Iris pigment epithelial cell (primary cell): ENCODE data around the gene SESN1.

Source experiments
- DNase-seq: peaks from one replicate; pipeline ENCODE4 v3.0.0-alpha.2; 2011; ENCODE audit warnings: low read depth

Gene SESN1

DNA sequence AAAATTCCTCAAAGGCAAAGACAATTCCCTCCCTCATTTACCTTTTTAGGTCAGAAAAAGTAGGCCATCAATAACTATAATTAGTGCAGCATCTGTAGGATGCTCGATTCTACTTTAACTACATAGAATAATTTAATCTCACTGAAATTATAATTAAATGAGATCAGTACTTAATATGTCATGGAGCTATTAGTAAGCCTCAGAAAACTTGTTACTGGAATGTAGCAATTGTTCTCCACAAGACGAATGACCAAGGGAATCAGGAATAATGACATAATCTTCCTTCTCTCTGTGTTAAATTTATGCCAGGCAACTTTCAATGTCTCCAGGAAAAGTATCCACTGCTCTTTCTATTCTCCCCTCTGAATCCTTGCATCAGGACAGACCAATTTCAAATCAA lies 34.1 kb downstream of the SESN1 start:
- DNase-seq = no peak

DNA sequence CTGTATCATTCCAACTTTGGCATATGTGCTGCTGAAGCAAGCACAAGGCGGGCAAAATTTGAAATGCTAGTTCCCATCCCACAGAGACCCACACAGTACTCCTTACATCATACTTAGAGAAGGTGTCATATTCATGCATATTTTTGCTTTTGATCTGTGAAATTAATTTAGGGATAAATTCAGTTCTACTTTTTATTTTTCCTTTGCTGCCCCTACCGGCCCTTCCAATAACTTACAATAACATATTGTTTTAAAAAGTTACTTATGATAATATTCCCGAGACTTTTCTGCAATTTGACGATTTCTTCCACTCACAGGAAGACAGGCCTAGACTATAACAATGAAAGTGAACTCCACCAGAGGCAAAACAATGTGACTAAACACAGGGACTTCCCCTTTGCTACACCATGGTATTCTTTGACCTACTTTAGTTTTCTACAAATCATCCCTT lies 35.0 kb downstream of the SESN1 start:
- DNase-seq = peak; percentile 76

DNA sequence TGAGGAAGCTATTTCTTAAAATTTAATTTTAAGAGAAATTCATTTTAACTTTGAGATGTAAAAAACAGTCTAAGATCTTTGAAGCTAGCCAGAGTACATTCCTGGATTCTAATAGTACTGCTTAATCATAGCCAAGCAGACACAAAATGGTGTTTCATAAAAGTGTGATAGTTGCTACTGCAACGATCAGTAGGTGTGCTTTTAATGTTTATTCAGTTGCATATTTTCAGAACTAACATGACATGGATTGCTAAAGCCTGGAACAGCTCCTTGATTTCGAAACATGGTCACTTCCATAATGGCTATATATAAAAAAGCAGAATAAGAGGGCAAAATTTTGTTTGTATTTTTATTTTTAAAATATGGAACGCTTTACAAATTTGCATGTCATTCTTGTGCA lies 35.5 kb downstream of the SESN1 start:
- DNase-seq = peak; percentile 64

DNA sequence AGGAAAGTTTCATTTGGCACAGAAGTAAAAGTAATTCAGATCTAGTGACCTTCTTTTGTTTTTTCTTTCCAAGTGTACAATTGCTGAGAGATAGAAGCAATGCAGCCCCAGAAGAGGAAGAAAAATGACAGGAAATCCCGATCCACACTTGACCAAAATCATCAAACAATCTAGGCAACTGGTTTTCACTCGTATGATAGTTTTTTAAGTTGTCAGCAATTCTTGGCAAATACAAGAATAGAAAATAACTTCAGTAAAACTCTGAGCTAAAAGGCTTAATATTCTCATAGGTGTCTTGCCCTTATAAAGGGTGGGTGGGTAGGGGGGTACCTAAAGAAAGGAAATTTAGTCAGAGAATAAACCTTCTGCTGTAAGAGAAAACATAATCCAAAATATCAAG lies 36.0 kb downstream of the SESN1 start:
- DNase-seq = no peak

DNA sequence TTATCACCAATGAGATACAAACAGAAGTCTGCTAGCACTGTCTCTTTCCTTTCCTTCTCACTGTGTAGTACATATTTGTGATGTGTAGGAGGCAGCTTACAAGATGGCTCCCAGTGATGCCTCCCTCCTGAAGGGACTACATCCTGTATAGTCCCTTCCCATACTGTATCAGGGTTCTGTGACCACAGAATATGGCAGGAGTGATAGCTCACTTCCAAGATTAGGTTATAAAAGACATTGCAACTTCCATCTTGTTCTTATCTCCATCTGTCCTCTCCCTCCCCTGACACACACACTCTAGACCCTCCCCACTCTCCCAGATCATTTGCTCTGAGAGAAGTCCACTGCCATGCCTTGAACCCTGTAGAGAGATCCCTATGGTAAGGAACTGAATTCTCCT lies 38.0 kb downstream of the SESN1 start:
- DNase-seq = no peak

DNA sequence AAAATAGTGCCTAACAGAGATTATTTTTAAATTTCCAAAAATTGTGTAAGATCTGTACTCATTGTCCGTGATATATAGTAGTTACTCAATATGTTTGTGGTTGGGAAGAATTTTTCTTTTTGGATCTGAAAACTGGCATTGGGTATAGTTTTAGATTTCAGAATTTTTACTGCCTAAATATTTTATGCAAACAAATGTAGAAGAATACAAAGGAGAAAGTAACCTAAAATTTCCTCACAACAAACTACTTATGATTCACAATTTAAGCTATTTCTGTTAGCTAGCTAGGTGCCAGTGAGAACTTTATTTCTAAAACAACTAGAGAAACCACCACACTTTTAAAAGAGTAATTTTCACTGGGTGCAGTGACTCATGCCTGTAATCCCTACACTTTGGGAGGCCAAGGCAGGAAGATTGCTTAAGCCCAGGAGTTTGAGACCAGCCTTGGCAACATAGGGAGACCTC lies 38.8 kb downstream of the SESN1 start:
- peak; percentile 79 for DNase-seq

DNA sequence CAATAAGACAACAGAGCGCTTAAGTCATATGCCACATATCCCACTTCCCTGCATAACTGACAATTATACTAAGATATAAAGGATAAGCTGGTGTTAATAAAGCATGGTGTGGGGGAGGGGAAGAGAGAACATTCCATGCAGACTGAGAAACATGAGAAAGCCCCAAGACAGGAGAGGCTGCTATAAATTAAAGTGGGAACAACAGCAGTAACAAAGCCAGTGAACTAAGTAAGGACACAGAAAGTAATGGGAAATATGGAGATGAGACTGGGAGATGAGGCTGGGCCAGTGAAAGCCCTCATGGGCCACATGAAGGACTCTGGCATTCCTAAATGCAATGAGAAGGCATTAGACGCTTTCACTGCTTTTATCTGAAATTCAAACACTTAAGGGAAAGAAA lies 41.3 kb downstream of the SESN1 start:
- no peak for DNase-seq

DNA sequence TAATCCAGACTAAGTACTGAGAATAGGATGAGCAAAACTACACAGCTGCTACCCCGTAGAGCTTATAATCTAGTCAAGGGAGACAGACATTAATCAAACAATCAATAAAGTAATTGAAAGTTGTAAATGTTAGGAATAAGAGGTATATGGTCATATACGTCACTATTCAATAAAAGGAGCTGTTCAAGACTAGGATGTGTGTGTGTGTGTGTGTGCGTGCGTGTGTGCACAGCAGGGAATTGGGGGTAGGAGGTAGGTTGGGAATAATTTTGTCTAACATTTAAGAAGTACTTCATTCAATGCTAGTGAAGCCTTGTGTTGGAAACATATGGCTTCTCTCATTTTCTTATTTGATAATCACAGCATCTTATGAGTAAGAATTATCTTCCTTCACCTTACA lies 41.8 kb downstream of the SESN1 start:
- DNase-seq = no peak

DNA sequence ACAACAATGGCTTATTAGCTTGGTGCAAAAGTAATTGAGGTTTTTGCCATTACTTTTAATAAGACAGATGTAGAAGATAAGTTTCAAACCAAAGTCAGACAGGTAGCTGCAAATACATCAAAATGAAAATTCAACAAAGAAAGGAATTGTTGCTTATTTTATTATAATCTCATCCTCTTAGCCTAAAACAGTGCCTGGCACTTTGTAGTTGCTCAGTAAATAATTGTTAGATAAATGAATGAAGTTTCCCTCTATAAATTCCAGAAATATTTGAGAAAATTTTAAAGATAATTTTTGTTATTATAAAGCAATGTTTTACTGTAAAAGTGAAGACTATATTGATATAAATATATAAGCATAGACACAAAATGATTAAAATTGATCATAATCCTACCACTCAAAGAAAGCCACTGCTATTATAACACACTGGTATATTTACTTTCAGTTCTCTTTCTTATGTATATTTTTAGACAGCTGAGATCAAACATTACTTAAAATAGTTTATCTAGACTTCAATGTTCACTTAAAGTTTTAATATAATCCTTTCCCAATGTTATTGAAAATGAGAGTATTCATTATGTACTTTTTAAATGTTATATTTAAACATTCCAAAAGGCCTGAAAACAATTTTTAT lies 42.5 kb downstream of the SESN1 start:
- DNase-seq = no peak

DNA sequence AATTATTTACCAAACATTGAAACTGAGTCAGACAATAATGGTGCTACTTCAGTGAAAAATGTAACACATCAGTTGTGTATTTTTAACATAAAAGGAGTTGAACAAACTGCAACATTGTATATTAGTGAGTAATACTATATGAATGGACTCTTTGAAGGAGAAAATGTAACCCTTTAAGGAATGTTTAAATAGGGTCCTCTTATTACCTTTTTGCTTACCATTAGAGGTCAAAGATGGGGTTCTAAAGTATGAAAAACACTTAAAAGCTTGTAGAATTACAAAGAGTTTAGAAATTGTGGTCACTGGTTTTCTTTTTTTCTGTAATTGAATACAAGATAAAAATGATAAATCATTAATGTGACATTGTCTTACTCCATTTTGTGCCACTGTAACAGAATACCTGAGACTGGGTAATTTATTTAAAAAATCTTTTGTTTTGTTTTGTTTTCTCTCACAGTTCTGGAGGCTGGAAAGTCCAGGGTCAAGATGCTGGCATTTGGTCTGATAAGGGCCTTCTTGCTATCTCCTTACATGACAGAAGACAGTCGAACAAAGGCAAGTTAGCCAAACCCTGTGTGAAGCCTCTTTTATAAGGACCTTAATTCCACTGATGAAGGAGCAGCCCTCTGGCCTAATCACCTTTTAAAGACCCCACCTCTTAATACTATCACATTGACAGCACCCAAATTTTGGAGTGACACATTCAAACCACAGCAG lies 43.2 kb downstream of the SESN1 start:
- DNase-seq = peak; percentile 63

DNA sequence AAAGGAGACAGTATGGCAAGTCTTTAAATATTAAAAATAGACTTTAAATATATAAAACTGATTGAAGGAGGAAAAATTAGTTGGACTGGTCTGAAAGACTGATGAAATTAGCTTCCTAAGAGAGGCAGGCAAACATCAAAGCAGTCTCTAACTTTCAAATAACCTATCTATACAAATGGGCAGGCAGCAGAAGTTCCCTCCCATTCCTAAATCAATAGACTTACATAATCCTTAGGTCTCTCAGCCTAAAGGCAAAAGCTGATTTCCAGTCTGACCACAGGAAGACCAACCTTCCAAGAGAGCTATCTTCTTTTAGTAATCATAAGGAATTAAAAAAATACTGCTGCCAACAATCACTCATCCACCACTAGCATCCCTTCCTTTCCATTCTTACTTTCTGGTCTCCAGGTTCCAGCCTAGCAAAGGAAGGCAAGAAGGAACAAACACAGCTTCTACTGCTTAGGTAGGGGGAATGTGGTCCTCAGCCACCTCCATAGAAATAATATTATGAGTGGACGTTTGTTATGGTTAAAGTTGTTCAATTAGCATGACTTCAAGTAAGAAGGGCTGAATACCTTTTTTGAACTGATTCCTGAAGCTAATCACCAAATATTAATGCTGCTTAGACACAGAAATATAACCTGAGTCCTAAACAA lies 44.1 kb downstream of the SESN1 start:
- no peak for DNase-seq

DNA sequence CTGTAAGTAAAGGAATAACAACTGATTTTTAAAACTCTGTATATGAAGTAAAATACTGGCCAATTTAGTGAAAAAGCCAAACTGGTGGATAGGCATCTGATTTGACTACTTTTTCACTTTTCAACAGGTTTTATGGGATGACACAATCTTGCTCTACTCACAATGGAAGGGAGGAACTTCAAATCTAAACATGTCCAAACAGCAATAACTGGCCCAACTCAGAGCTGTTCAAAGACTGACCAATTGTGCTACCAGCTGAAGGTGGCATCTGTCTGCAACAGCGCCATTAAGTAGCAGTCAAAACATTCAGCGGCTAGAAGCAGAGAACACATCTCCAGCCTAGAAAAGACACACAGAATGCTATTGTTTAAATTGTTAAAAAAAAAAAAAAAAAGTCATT lies 44.6 kb downstream of the SESN1 start:
- no peak for DNase-seq

DNA sequence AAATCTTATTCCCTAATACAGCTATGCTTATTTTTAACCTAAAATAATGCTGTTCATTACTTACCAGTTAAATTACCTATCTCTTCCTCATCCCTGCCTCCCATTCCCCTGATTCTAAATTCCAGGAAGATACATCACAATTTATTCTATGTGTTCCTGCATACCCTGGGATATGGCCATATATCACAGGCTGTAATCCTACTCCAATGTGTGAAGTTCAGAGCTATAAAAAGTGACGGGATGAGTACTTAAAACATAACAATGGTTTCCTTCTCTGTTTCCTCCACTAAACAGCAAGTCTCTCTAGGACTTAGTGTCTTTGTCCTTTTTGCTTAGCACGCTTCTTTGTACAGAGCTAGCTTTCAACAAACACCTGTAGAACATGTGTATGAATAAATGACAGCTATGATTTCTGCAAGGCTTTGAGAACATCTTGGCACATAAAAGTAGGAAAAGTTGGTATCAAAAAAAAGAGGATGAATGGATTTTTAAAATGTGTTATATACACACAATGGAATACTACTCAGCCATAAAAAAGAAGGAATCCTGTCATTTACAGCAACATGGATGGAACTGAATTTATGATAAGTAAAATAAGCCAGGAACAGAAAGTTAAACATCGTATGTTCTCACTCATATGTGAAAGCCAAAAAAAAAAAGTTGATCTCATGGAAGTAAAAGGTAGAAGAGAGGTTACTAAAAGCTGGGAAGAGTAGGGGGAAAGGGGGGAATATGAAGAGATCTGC lies 45.8 kb downstream of the SESN1 start:
- no peak for DNase-seq

DNA sequence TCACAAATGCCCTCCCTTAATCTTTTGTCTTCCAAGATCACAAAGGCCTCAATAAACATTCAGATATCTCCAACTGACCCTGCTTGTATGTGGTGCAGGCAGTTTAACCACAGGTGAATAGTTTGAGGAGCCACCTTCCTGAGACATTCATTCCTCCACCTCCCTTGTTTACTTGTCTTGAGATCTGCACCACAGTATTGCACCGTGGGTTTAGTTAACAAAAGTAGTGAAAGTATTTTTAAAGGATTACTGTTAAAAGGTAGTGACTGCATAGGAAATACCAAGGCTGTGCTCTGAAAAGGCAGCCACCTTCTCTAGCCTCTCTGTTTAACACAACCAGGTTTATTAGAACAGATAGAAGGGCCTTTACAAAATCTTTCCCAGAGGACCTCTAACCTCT lies 46.5 kb downstream of the SESN1 start:
- no peak for DNase-seq

DNA sequence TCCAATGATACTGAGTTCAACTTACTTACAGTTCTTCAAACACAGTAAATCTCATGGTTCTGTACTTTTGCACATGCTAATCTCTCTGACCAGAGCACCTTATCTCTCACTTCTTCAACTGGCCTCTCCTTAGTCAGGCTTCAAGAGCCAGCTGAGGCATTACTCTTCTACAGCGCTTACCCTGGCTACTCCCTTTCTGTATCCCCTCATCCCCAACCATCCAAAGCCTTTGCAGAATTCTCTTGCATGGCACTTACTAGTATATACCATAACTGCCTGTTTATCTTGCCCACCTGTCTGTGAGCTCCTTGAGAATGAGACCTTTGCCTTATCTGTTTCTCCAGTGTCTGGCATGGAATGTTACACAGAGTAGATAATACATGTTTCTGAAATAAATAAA lies 49.2 kb downstream of the SESN1 start:
- DNase-seq = no peak

DNA sequence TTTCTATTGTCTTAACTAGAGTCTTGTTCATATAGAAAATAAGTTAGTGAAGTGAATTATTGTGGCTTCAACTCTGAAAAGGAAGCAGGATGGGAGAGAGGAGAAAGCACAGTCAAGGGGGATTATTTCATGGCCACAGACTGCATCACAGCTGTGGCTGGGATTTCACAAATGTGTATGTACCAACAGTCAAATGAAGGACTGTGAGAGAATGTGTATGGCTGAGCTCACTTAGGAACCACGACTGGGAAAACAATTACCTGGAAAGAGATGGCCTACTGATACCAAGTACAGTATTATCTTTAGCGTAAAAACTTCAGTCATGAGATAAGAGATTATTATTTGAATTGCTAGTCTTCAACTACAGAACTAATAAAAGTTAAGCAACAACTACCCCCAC lies 54.9 kb downstream of the SESN1 start:
- peak; percentile 62 for DNase-seq

DNA sequence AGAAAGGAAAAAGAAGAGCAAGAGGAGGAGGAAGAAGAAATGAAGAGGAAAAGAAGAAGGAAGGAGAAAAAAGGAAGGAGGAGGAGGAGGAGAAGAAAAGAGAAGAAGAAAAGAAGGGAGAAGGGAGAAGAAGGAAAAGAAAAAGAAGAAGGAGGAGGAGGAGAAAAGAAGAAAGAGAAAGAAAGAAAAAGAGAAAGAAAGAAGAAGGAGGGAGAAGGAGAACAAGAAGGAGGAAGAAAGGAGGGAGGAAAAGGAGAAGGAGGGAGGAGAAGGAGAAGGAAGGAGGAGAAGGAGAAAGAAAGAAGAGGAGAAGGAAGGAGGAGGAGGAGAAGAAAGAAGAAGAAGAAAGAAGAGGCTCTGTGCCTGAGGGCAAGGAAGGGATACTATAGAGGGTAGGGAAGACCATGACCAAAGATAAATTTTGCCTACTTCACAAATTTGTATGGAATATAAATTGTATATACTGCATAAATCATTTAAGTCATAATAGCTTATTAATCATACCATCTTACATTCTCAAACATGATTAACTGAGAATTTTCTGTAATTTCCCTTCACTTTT lies 55.7 kb downstream of the SESN1 start:
- no peak for DNase-seq

DNA sequence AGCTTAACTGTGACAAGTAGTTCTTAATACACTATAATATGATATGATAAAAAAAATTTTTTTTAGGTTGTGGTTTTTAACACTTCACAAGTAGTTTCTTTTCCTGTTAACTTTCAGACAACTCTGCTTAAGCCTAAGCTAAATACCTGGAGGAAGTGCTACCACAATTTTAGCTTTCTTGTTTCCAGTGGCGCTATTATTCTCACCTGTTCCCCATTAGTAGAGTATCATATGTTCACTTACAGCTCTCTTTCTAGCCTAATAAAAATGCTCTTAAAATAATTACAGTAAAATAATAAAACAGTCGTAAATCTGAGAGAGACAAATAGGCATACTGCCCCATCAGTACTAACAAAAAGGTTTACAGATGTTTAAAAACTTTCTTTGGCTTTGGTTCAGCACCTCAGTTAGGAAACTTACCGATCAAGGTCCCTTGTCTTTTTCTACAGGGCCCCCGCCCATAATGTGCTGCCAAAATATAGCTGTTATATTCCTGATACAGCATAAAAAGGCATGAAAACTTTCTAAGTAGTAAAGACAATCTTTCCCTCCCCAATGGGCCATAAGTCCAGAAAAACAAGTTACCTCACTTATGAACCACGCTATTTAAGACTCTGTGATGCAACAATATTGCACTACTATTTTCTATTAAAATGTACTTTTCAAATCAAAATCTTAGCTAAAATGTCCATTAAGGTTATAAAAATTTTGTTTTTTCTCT lies 57.9 kb downstream of the SESN1 start:
- no peak for DNase-seq

DNA sequence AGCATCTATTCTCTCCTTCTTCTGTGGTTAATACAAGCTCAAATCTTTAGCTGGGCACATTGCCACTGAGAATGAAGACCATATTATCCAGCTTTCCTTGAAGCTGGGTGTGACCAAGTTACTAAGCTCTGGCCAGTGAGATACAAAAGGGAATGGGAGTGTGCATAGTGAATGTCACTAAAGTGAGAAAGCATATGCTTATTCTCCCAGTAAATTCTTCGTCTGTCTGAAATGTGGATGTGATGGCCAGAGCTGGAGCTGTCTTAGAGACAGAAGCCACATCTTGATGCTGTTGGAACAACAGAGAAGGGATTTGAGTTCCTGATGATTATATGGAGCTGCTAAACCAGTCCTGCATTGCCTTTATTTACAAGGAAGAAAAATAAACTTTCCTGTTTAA lies 60.1 kb downstream of the SESN1 start:
- no peak for DNase-seq

DNA sequence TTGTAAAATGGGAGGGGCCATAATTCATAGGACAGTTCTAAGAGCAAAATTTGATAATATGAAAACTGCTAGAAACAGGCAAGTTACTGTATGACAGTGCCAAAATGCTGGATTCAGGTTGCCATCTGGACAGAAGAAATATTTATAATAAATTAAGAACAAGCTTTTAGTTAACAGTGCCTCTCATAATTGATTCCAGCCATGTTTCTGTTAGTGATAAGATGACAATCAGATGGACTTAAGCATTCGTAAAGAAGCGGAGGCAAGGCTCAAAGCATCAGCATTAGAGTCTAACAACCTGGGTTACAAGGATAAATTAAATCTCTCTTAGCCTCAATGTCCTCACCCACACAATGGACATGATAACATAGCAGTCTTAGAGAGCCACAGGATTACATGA lies 61.0 kb downstream of the SESN1 start:
- no peak for DNase-seq

DNA sequence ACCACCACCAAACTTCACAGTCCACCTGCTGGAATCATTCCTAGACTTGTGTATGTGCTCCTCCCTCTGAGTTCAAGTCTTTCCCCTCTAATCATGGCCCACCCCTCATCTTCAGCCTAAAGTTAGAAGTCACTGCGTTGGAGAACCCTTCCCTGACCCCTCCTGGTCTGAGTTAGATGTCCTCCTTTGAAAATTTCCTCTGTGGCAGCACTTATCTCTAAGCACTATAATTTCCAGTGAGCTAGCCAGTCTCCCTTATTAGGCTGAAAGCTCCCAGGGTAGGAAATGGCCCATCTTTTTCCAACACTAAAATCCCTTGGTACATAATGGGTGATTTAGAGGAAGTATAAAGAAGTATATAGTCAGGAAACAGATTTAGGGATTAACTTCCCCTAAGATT lies 63.2 kb downstream of the SESN1 start:
- no peak for DNase-seq

DNA sequence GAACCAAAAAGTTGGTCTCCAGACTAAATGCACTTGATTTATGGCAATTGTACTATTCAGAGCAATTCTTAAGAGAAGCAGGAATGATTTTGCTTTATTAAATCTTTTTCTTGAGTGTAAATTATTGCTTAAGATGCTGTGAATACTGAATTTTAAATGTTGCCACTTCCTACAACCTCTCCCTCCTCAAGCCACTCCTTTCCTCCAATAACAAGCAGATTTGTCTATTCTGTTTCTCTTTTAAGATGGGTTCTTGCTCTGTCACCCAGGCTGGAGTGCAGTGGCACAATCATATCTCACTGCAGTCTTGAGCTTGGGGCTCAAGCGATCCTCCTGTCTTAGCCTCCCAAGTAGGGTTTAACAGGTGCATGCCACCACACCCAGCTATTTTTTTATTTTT lies 65.3 kb downstream of the SESN1 start:
- no peak for DNase-seq
